ENCODE measurements around the gene LATS2. TPM values are rescaled to one million over a fixed set of nuclear protein-coding genes. Genes with fewer than 3 reads are reported as not detected.

The LATS2 gene
- total and polyA plus RNA-seq, 4 donors = 8.1 to 12.1 (median 8.6) TPM

GRCh38 chr13:21039097-21039800 is 22.1 kb downstream of the LATS2 start:
- Histone ChIP-seq H3K9me3 (ENCODE audit: control insufficient read depth, insufficient read depth, low read length) (no peaks in the 10 kb centered on the region), H3K4me3 (ENCODE audit: low read depth, low read length) (no peak overlapping the region), H3K27ac (ENCODE audit: low read depth, low read length) (no peak overlapping the region), H3K4me1 (ENCODE audit: control insufficient read depth, insufficient read depth, low read length) (peaks cover 16% of the 10 kb centered on the region), H3K36me3 (ENCODE audit: control insufficient read depth, insufficient read depth, low read length) (peaks cover 5% of the 10 kb centered on the region), H3K27me3 (ENCODE audit: control insufficient read depth, insufficient read depth, low read length) (no peaks in the 10 kb centered on the region)
- no peak for DNase-seq (ENCODE audit: low read depth in 4 of 6, low spot score in 6 of 6)
- WGBS (ENCODE audit: insufficient coverage) = 81% methylated on average over 2 of the region's 6 CpGs

- Histone ChIP-seq H3K4me3 (ENCODE audit: low read depth, low read length) (no peak overlapping the region), H3K9me3 (ENCODE audit: control insufficient read depth, insufficient read depth, low read length) (no peaks in the 10 kb centered on the region), H3K4me1 (ENCODE audit: control insufficient read depth, insufficient read depth, low read length) (peaks cover 23% of the 10 kb centered on the region), H3K27me3 (ENCODE audit: control insufficient read depth, insufficient read depth, low read length) (no peaks in the 10 kb centered on the region), H3K36me3 (ENCODE audit: control insufficient read depth, insufficient read depth, low read length) (peaks cover 5% of the 10 kb centered on the region), H3K27ac (ENCODE audit: low read depth, low read length) (no peak overlapping the region)
- DNase-seq (ENCODE audit: low read depth in 4 of 6, low spot score in 6 of 6) = no peak
- WGBS (ENCODE audit: insufficient coverage) = 96% methylated on average over 6 of the region's 8 CpGs
Measured at GRCh38 chr13:21037656-21038055, 23.7 kb downstream of the LATS2 start.

GRCh38 chr13:21035498-21035897 is 25.9 kb downstream of the LATS2 start:
- no peak for DNase-seq (ENCODE audit: low read depth in 4 of 6, low spot score in 6 of 6)
- WGBS (ENCODE audit: insufficient coverage) = 91% methylated on average over 4 of the region's 5 CpGs
- H3K4me3 ChIP-seq (ENCODE audit: low read depth, low read length) = no peak overlapping the region
- no peak overlapping the region for H3K27ac ChIP-seq (ENCODE audit: low read depth, low read length)
- no peaks in the 10 kb centered on the region for H3K9me3 ChIP-seq (ENCODE audit: control insufficient read depth, insufficient read depth, low read length)
- H3K36me3 ChIP-seq (ENCODE audit: control insufficient read depth, insufficient read depth, low read length) = peaks cover 4% of the 10 kb centered on the region
- no peaks in the 10 kb centered on the region for H3K27me3 ChIP-seq (ENCODE audit: control insufficient read depth, insufficient read depth, low read length)
- H3K4me1 ChIP-seq (ENCODE audit: control insufficient read depth, insufficient read depth, low read length) = peaks cover 28% of the 10 kb centered on the region

DNA sequence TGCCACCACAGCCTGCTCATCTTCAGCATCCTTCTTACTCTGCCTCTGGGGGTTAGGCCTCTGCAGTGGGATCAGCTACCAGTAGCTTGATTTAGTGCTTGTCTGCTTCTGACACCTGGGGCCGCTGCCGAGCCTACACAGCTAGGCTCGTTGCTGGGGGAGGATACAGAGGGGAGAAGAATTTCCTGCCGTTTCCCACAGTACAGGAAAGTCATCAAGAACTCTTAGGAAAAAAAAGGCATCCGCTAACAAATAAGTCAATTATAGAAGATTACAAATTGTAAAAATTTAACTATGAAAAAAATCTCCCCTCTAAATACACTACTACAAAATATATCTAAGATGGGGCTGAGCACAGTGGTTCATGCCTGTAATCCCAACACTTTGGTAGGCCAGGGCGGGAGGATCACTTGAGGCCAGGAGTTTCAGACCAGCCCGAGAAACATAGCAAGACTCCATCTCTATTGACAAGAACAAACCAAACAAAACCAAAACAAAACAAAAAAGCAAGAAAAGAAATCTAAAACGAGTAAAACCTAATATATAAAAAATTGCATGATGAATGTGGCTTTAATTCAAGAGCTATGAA is 26.7 kb downstream of the LATS2 start:
- peaks cover 3% of the 10 kb centered on the region for H3K36me3 ChIP-seq (ENCODE audit: control insufficient read depth, insufficient read depth, low read length)
- DNase-seq (ENCODE audit: low read depth in 4 of 6, low spot score in 6 of 6) = peak in 2 of 6 donors; percentile 67 to 69
- no peaks in the 10 kb centered on the region for H3K27me3 ChIP-seq (ENCODE audit: control insufficient read depth, insufficient read depth, low read length)
- no peaks in the 10 kb centered on the region for H3K9me3 ChIP-seq (ENCODE audit: control insufficient read depth, insufficient read depth, low read length)
- no peak overlapping the region for H3K4me3 ChIP-seq (ENCODE audit: low read depth, low read length)
- H3K4me1 ChIP-seq (ENCODE audit: control insufficient read depth, insufficient read depth, low read length) = peaks cover 28% of the 10 kb centered on the region
- no CpG with 5 or more reads among the region's 8 CpGs for WGBS (ENCODE audit: insufficient coverage)
- H3K27ac ChIP-seq (ENCODE audit: low read depth, low read length) = peak overlapping the region; percentile 76

- Histone ChIP-seq H3K9me3 (ENCODE audit: control insufficient read depth, insufficient read depth, low read length) (no peaks in the 10 kb centered on the region), H3K36me3 (ENCODE audit: control insufficient read depth, insufficient read depth, low read length) (peaks cover 3% of the 10 kb centered on the region), H3K27ac (ENCODE audit: low read depth, low read length) (peak overlapping the region; percentile 76), H3K4me3 (ENCODE audit: low read depth, low read length) (no peak overlapping the region), H3K4me1 (ENCODE audit: control insufficient read depth, insufficient read depth, low read length) (peaks cover 28% of the 10 kb centered on the region), H3K27me3 (ENCODE audit: control insufficient read depth, insufficient read depth, low read length) (no peaks in the 10 kb centered on the region)
- DNase-seq (ENCODE audit: low read depth in 4 of 6, low spot score in 6 of 6) = peak in 1 of 6 donors; percentile 39
- 74% methylated on average over 8 of the region's 13 CpGs for WGBS (ENCODE audit: insufficient coverage)
Measured at GRCh38 chr13:21033856-21034602, 27.4 kb downstream of the LATS2 start.

DNA sequence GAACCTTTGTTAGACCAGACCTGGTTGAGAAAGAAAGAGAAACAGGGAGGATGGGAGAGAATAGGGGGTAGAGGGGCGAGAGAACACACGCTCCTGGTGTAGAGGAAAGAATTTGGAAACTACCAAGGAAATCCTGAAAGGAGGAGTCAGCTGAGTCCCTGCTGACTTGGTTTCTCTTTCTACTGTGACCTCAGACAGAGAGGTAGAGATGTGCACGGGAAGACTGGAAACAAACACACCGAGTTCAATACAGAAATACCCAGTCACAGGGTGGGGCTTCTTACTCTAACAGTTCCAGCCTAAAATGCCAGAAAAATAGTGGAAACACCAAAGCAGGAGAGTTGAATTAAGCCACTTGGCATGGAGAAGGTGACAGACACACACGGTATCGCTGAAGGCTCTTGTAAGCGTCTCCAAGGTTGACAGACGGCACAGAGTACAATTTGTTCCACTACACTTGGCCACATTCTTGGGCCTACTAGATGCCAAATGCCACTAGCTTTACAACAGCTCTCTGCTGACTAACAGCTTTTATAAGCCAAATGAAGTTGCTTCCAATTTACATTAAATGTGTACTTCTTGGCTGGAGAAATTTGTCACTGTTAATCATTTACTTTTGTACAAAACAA is 28.1 kb downstream of the LATS2 start:
- WGBS (ENCODE audit: insufficient coverage) = 39% methylated on average over 4 of the region's 8 CpGs
- peak in 4 of 6 donors; percentile 31 to 96 (median 65) for DNase-seq (ENCODE audit: low read depth in 4 of 6, low spot score in 6 of 6)

GRCh38 chr13:21032656-21033055 is 28.7 kb downstream of the LATS2 start:
- DNase-seq (ENCODE audit: low read depth in 4 of 6, low spot score in 6 of 6) = no peak
- Histone ChIP-seq H3K4me1 (ENCODE audit: control insufficient read depth, insufficient read depth, low read length) (peaks cover 28% of the 10 kb centered on the region), H3K27ac (ENCODE audit: low read depth, low read length) (peak overlapping the region; percentile 69), H3K36me3 (ENCODE audit: control insufficient read depth, insufficient read depth, low read length) (peaks cover 2% of the 10 kb centered on the region), H3K27me3 (ENCODE audit: control insufficient read depth, insufficient read depth, low read length) (no peaks in the 10 kb centered on the region), H3K4me3 (ENCODE audit: low read depth, low read length) (no peak overlapping the region), H3K9me3 (ENCODE audit: control insufficient read depth, insufficient read depth, low read length) (no peaks in the 10 kb centered on the region)
- WGBS (ENCODE audit: insufficient coverage) = 91% methylated on average over 10 of the region's 10 CpGs

More for the DNA sequence above, 28.1 kb downstream of the LATS2 start:
- H3K27ac ChIP-seq (ENCODE audit: low read depth, low read length) = peak overlapping the region; percentile 76
- H3K9me3 ChIP-seq (ENCODE audit: control insufficient read depth, insufficient read depth, low read length) = no peaks in the 10 kb centered on the region
- H3K27me3 ChIP-seq (ENCODE audit: control insufficient read depth, insufficient read depth, low read length) = no peaks in the 10 kb centered on the region
- H3K4me3 ChIP-seq (ENCODE audit: low read depth, low read length) = no peak overlapping the region
- H3K36me3 ChIP-seq (ENCODE audit: control insufficient read depth, insufficient read depth, low read length) = peaks cover 3% of the 10 kb centered on the region
- peaks cover 28% of the 10 kb centered on the region for H3K4me1 ChIP-seq (ENCODE audit: control insufficient read depth, insufficient read depth, low read length)

DNA sequence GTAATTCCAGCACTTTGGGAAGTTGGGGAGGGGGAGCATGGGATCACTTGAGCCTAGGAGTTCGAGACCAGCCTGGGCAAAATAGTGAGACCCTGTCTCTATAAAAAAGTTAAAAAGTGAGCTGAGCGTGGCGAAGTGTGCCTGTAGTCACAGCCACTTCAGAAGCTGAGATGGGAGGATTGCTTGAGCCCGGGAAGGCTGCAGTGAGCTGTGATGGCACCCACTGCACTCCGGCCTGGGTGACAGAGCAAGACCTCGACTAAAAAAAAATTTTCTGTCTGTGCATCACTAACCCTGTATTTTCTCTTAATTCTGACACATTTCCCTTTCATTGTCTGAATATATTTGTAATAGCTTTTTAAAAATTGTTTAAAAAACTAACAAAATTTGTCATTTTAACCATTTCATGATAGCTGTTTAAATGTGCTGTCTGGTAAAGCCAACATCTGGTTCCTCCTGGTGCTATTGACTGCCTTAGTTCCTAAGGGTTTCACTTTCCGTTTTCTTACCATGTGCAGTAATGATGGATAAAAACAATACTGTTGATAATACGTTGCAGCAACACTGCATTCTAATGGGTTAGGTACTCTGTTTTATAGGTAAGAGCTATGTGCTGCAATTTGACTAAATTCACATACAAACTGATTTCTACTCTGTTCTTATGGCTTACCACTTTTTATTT is 29.7 kb downstream of the LATS2 start:
- no peak for DNase-seq (ENCODE audit: low read depth in 4 of 6, low spot score in 6 of 6)
- Histone ChIP-seq H3K27me3 (ENCODE audit: control insufficient read depth, insufficient read depth, low read length) (no peaks in the 10 kb centered on the region), H3K36me3 (ENCODE audit: control insufficient read depth, insufficient read depth, low read length) (no peaks in the 10 kb centered on the region), H3K4me3 (ENCODE audit: low read depth, low read length) (no peak overlapping the region), H3K27ac (ENCODE audit: low read depth, low read length) (no peak overlapping the region), H3K4me1 (ENCODE audit: control insufficient read depth, insufficient read depth, low read length) (peaks cover 28% of the 10 kb centered on the region), H3K9me3 (ENCODE audit: control insufficient read depth, insufficient read depth, low read length) (no peaks in the 10 kb centered on the region)
- WGBS (ENCODE audit: insufficient coverage) = 100% methylated on average over 4 of the region's 8 CpGs

DNA sequence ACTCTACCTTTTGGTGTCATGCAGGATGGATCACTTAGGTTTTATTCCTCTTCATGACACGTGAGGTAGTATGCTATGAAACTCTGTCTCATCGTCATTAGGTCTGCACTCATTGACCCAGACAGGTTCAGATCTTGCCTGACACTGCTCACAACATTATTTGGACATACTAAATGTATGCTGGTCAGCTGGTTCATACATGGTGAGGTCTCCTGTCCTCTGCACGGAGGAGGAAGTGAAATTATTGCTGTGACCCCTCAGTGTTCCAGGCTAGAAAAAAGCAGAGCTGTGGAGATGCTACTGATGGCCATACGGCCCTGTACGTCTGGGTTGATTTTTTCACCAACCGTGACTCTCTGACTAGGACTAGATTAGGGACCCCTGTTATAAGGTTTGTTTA is 35.8 kb downstream of the LATS2 start:
- Histone ChIP-seq H3K27me3 (ENCODE audit: control insufficient read depth, insufficient read depth, low read length) (no peaks in the 10 kb centered on the region), H3K4me1 (ENCODE audit: control insufficient read depth, insufficient read depth, low read length) (peaks cover 10% of the 10 kb centered on the region), H3K27ac (ENCODE audit: low read depth, low read length) (no peak overlapping the region), H3K36me3 (ENCODE audit: control insufficient read depth, insufficient read depth, low read length) (peaks cover 3% of the 10 kb centered on the region), H3K4me3 (ENCODE audit: low read depth, low read length) (no peak overlapping the region), H3K9me3 (ENCODE audit: control insufficient read depth, insufficient read depth, low read length) (no peaks in the 10 kb centered on the region)
- DNase-seq (ENCODE audit: low read depth in 4 of 6, low spot score in 6 of 6) = no peak
- 75% methylated on average over 4 of the region's 6 CpGs for WGBS (ENCODE audit: insufficient coverage)
